DOHH2 (cell line): ENCODE results near the gene ANKRD33B.

Experiments used
- H3F3A ChIP-seq: fragments of 200-600 bp; sonication (generic), shearing (Covaris generic); 2 replicates; pipeline ENCODE4 v1.6.0; 2016; ENCODE audit warnings: antibody characterized with exemption, mild to moderate bottlenecking; ENCODE audit not compliant: control insufficient read depth, insufficient read depth
- H3K27ac ChIP-seq: fragments of 200-600 bp; sonication (generic); 2 replicates; pipeline ENCODE4 v1.5.1; 2014; ENCODE audit warnings: low read depth, mild to moderate bottlenecking, low read length, moderate library complexity
- H3K27me3 ChIP-seq: fragments of 200-600 bp; sonication (generic); 2 replicates; pipeline ENCODE4 v1.6.1; 2014; ENCODE audit warnings: mild to moderate bottlenecking, low read length, mixed read lengths; ENCODE audit not compliant: control insufficient read depth
- H3K36me3 ChIP-seq: fragments of 200-600 bp; sonication (generic); 2 replicates; pipeline ENCODE4 v1.6.1; 2014; ENCODE audit warnings: mild to moderate bottlenecking, low read length, moderate library complexity, mixed read lengths; ENCODE audit not compliant: control insufficient read depth
- H3K4me1 ChIP-seq: fragments of 200-600 bp; sonication (generic); 2 replicates; pipeline ENCODE4 v1.6.1; 2014; ENCODE audit warnings: mild to moderate bottlenecking, low read length, mixed read lengths; ENCODE audit not compliant: control insufficient read depth
- H3K4me2 ChIP-seq: fragments of 200-600 bp; sonication (generic); 2 replicates; pipeline ENCODE4 v1.6.0; 2014; ENCODE audit warnings: mild to moderate bottlenecking, low read length, moderate library complexity
- H3K4me3 ChIP-seq: fragments of 200-600 bp; sonication (generic); 2 replicates; pipeline ENCODE4 v1.5.1; 2014; ENCODE audit warnings: mild to moderate bottlenecking, low read length, mixed read lengths
- H3K79me2 ChIP-seq: fragments of 200-600 bp; sonication (generic); 2 replicates; pipeline ENCODE4 v1.6.1; 2014; ENCODE audit warnings: mild to moderate bottlenecking, low read length, mixed read lengths; ENCODE audit not compliant: control insufficient read depth
- H3K9me2 ChIP-seq: fragments of 200-600 bp; sonication (generic); replicated peaks from 2 replicates; pipeline ENCODE4 v1.6.1; 2014; ENCODE audit warnings: mild to moderate bottlenecking, low read length, mixed read lengths; ENCODE audit not compliant: control insufficient read depth
- H3K9me3 ChIP-seq: fragments of 200-600 bp; sonication (generic); 2 replicates; pipeline ENCODE4 v1.6.1; 2014; ENCODE audit warnings: antibody characterized with exemption, low read length, mixed read lengths; ENCODE audit not compliant: control insufficient read depth, insufficient read depth
- H4K20me1 ChIP-seq: fragments of 200-600 bp; sonication (generic); 2 replicates; pipeline ENCODE4 v1.6.0; 2014; ENCODE audit warnings: low read depth, mild to moderate bottlenecking, antibody characterized with exemption, low read length, moderate library complexity; ENCODE audit not compliant: control insufficient read depth, insufficient read depth
- EZH2phosphoT487 ChIP-seq: fragments of 200-600 bp; sonication (generic); IDR thresholded peaks from 2 replicates; pipeline ENCODE4 v1.6.1; 2017; ENCODE audit warnings: borderline replicate concordance, mild to moderate bottlenecking, antibody characterized with exemption, low read length, moderate library complexity, mixed read lengths
- TF ChIP-seq, protein P1 (sequence below): fragments of 200-600 bp; sonication (generic); IDR thresholded peaks from one replicate; pipeline ENCODE4 v1.5.1; 2014; ENCODE audit warnings: antibody characterized with exemption, mild to moderate bottlenecking, low read depth, low read length; ENCODE audit not compliant: poor library complexity, severe bottlenecking

Gene ANKRD33B

DNA sequence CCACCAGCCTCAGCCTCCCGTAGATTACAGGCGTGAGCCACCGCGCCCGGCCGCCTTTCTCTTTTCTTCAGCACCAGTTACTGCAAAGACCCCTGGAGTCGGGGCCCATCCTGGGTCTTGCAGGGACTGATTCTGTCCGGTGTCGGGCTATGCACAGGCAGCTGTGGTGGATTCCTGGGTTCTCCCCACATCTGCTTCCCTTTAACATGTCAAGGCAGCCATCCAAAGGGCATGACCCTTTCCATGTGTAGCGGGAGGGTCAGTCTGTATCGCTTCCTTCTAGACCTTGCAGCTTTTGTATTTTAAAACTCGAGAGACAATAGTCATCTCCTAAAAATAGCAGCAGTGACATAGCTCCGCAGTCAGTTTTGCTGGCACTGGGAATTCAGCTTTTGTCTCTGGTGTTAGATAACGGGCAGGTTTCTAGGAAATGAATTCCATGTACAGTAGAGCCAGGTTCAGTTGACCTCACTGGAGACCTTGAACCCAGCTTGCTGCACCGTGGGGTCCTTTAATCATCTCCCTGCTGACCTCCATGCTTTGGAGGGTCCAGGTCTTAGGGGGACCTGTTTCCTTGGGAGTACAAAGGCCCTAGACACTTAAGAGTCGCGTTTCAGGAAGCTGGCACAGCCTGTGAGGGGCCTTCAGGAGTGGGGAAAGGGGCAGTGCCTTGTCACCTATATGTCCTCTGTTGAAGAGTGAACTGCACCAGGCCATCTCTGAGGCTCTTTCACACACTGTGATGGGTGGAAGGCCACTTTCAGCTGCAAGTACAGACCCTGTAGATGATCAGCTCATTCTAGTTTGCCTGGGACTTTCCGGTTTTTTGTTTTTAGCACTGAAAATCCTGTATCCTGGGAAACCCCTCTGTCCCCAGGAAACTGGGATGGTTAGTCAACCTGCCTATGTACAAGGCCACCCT is 13.8 kb downstream of the ANKRD33B start:
- H3F3A ChIP-seq, result peaks cover 12% of the 10 kb centered on the region
- H3K79me2 ChIP-seq, result no peaks in the 10 kb centered on the region
- H4K20me1 ChIP-seq, result no peaks in the 10 kb centered on the region
- no peaks in the 10 kb centered on the region for H3K9me2 ChIP-seq
- H3K27me3 ChIP-seq, result peaks cover 5% of the 10 kb centered on the region; the same call in 1 of the 2 replicates
- H3K4me2 ChIP-seq, result peak overlapping the region; percentile 84
- peak overlapping the region; percentile 60; the same call in 1 of the 2 replicates for H3K4me3 ChIP-seq
- H3K27ac ChIP-seq, result no peak overlapping the region
- TF ChIP-seq, protein P1, sequence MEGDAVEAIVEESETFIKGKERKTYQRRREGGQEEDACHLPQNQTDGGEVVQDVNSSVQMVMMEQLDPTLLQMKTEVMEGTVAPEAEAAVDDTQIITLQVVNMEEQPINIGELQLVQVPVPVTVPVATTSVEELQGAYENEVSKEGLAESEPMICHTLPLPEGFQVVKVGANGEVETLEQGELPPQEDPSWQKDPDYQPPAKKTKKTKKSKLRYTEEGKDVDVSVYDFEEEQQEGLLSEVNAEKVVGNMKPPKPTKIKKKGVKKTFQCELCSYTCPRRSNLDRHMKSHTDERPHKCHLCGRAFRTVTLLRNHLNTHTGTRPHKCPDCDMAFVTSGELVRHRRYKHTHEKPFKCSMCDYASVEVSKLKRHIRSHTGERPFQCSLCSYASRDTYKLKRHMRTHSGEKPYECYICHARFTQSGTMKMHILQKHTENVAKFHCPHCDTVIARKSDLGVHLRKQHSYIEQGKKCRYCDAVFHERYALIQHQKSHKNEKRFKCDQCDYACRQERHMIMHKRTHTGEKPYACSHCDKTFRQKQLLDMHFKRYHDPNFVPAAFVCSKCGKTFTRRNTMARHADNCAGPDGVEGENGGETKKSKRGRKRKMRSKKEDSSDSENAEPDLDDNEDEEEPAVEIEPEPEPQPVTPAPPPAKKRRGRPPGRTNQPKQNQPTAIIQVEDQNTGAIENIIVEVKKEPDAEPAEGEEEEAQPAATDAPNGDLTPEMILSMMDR, result no peak
- no peak for TF ChIP-seq EZH2phosphoT487
- no peaks in the 10 kb centered on the region for H3K9me3 ChIP-seq
- H3K36me3 ChIP-seq, result no peaks in the 10 kb centered on the region
- H3K4me1 ChIP-seq, result peaks cover 68% of the 10 kb centered on the region

DNA sequence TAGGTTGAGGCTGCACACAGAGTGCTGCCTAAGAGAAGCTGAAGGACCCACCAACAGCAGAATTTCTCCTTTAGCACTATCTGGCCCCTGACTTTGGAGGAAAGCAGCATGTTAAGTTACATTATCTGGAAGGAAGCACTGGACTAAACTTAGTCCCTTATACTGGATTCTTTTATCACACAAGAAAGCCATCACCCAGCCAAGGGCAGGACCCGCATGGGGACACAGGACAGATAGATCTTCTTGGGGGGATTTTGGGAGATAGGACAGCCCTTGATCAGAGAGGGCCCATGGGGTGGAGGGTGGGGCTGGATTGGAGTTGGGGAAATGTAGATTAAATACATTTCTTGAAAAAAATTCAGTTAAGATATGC is 14.4 kb downstream of the ANKRD33B start:
- Histone ChIP-seq H3K79me2 (no peaks in the 10 kb centered on the region), H3K27me3 (peaks cover 6% of the 10 kb centered on the region; the same call in 1 of the 2 replicates), H4K20me1 (no peaks in the 10 kb centered on the region), H3K9me2 (no peaks in the 10 kb centered on the region), H3K36me3 (no peaks in the 10 kb centered on the region), H3K4me1 (peaks cover 69% of the 10 kb centered on the region), H3K27ac (peak overlapping the region; percentile 42; the same call in 1 of the 2 replicates), H3K4me3 (peak overlapping the region; percentile 60; the same call in 1 of the 2 replicates), H3K4me2 (peak overlapping the region; percentile 84), H3F3A (peaks cover 12% of the 10 kb centered on the region), H3K9me3 (no peaks in the 10 kb centered on the region)
- TF ChIP-seq EZH2phosphoT487, result no peak
- TF ChIP-seq, protein P1, result no peak

DNA sequence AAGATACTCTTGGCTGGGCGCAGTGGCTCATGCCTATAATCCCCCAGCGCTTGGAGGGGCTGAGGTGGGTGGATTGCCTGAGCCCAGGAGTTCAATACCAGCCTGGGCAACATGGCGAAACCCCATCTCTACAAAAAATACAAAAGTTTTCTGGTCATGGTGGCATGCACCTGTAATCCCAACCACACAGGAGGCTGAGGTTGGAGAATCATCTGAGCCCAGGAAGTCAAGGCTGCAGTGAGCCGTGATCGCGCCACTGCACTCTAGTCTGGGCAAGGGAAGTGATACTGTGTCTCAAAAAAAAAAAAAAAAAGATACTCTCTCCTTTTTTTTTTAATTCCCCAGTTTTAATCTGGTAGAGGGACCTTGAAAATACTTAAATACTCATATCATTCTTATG is 15.0 kb downstream of the ANKRD33B start:
- no peaks in the 10 kb centered on the region for H4K20me1 ChIP-seq
- peaks cover 74% of the 10 kb centered on the region for H3K4me1 ChIP-seq
- H3K27ac ChIP-seq, result peak overlapping the region; percentile 42
- no peak for TF ChIP-seq EZH2phosphoT487
- TF ChIP-seq, protein P1, result no peak
- peaks cover 9% of the 10 kb centered on the region; the same call in 1 of the 2 replicates for H3K27me3 ChIP-seq
- H3K79me2 ChIP-seq, result no peaks in the 10 kb centered on the region
- H3F3A ChIP-seq, result peaks cover 12% of the 10 kb centered on the region
- peak overlapping the region; percentile 60 for H3K4me3 ChIP-seq
- no peaks in the 10 kb centered on the region for H3K9me2 ChIP-seq
- peak overlapping the region; percentile 84 for H3K4me2 ChIP-seq
- H3K9me3 ChIP-seq, result no peaks in the 10 kb centered on the region
- no peaks in the 10 kb centered on the region for H3K36me3 ChIP-seq
